Small intestine (tissue), 16 donors: ENCODE data around the gene FPGT. TPM values are rescaled to one million over a fixed set of nuclear protein-coding genes. Genes with fewer than 3 reads are reported as not detected.
"Not testable (repeated sequence)": the region's sequence is repeated elsewhere in the genome, so short reads cannot be mapped to it uniquely, and the experiment has no call there.

Experiments
- DNase-seq, 2 donors: peaks; one replicate each; pipeline versions ENCODE4 v3.0.0 to v3.0.0-alpha.2; 2013
- FAIRE-seq: peaks from 2 replicates; lab custom pipeline; 2012; peaks lifted over from hg19 to GRCh38; lab: Jason Lieb, UNC
- H3K27ac ChIP-seq, 3 donors: one replicate each; pipeline ENCODE4 v1.5.1; 2013; ENCODE audit warnings: low read length in 2 of 3, mild to moderate bottlenecking in 2 of 3, control low read depth in 1 of 3, inconsistent platforms in 1 of 3, low read depth in 1 of 3, moderate library complexity in 1 of 3
- H3K27me3 ChIP-seq, 3 donors: one replicate each; pipeline ENCODE4 v1.6.1; 2013; ENCODE audit warnings: low read length in 3 of 3, inconsistent platforms in 1 of 3; ENCODE audit not compliant: control insufficient read depth in 3 of 3, insufficient read depth in 3 of 3
- H3K36me3 ChIP-seq, 3 donors: one replicate each; pipeline ENCODE4 v1.6.1; 2013; ENCODE audit warnings: low read length in 3 of 3, inconsistent platforms in 1 of 3, low read depth in 1 of 3, mild to moderate bottlenecking in 1 of 3, moderate library complexity in 1 of 3; ENCODE audit not compliant: control insufficient read depth in 3 of 3, insufficient read depth in 2 of 3
- H3K4me1 ChIP-seq, 3 donors: one replicate each; pipeline ENCODE4 v1.6.1; 2013; ENCODE audit warnings: low read length in 2 of 3, inconsistent platforms in 1 of 3, low read depth in 1 of 3, mild to moderate bottlenecking in 1 of 3, moderate library complexity in 1 of 3; ENCODE audit not compliant: control insufficient read depth in 3 of 3, insufficient read depth in 2 of 3
- H3K4me3 ChIP-seq, 3 donors: one replicate each; pipeline ENCODE4 v1.5.1; 2013; ENCODE audit warnings: low read length in 3 of 3, control low read depth in 1 of 3, inconsistent platforms in 1 of 3, low read depth in 1 of 3, mild to moderate bottlenecking in 1 of 3, moderate library complexity in 1 of 3
- H3K9me3 ChIP-seq, 2 donors: one replicate each; pipeline ENCODE4 v1.6.1; 2013; ENCODE audit warnings: low read depth in 1 of 2, low read length in 1 of 2; ENCODE audit not compliant: control insufficient read depth in 2 of 2, insufficient read depth in 1 of 2
- WGBS, 3 donors: extraction: QIAGEN DNeasy Blood & Tissue Kit; methylation state at CpG; one replicate each; pipeline ENCODE4 v1.1.7; 2013; 5-methylcytosine and 5-hydroxymethylcytosine counted together
- long read RNA-seq, 10 donors: transcript quantifications; one replicate each; lab custom pipeline, GENCODE V29; 2026
- polyA plus RNA-seq, 4 donors: library from polyadenylated mRNA; stranded (reverse) in 3 of 4; unstranded in 1 of 4; fragments of 200-250 nt in 3 of 4; fragments of 120-200 nt in 1 of 4; gene quantifications; one replicate each; pipeline versions ENCODE4 v1.2.1 to v1.2.3, GENCODE V29; 2013
- donor health status: healthy with polysubstance abuse.
- donor health status: control.
- donor health status: control.
- donor health status: Bipolar disorder and iron deficiency.
- donor health status: healthy.

The FPGT gene
- 10 to 100 TPM in 2 of 4 donors, 1 to 10 TPM in 2; 6.8 to 21.8 (median 10.8) TPM for polyA plus RNA-seq
- long read RNA-seq, donor 1: 0 reads
- long read RNA-seq, donor 2, partial matches to known transcripts: 0 of 2 reads
- long read RNA-seq, donor 2, other reads (novel, unspliced or antisense): 0 of 2 reads
- long read RNA-seq, donor 3, transcript FPGT-202 (4 exons, 3,254 nt): major isoform, 6 of 6 reads
- long read RNA-seq, donor 3, partial matches to known transcripts: 0 of 6 reads
- long read RNA-seq, donor 3, other reads (novel, unspliced or antisense): 0 of 6 reads
- long read RNA-seq, donor 4: 0 reads
- long read RNA-seq, donor 5, partial matches to known transcripts: 0 of 1 reads
- long read RNA-seq, donor 5, other reads (novel, unspliced or antisense): 0 of 1 reads
- long read RNA-seq, donor 6, partial matches to known transcripts: 0 of 5 reads
- long read RNA-seq, donor 6, other reads (novel, unspliced or antisense): 0 of 5 reads
- long read RNA-seq, donor 7: 0 reads
- long read RNA-seq, donor 8, partial matches to known transcripts: 0 of 1 reads
- long read RNA-seq, donor 8, other reads (novel, unspliced or antisense): 0 of 1 reads
- long read RNA-seq, donor 9, partial matches to known transcripts: 0 of 2 reads
- long read RNA-seq, donor 9, other reads (novel, unspliced or antisense): 0 of 2 reads
- long read RNA-seq, donor 10, partial matches to known transcripts: 0 of 4 reads
- long read RNA-seq, donor 10, other reads (novel, unspliced or antisense): 0 of 4 reads

GRCh38 chr1:74197657-74198552 is at the start of gene FPGT, which contains the start of gene LRRIQ3:
Gene FPGT, plus strand, starts transcription at chr1:74198242. Its CDS starts 37 bp downstream, at chr1:74198279.
Gene LRRIQ3, minus strand, starts transcription at chr1:74198176. Its CDS starts 14,492 bp downstream, at chr1:74183684.
- DNase-seq: peak; percentile 95 to 98
- Histone ChIP-seq H3K27me3 (no peaks in the 10 kb centered on the region), H3K27ac (peak within 1 kb of the TSS; percentile 88 to 94 (median 89)), H3K9me3 (no peaks in the 10 kb centered on the region), H3K36me3 (peaks cover 0 to 2% (median 0%) of the 10 kb centered on the region in 3 donors), H3K4me1 (no peaks in the 10 kb centered on the region), H3K4me3 (peak within 1 kb of the TSS; percentile 55 to 74 (median 68))
- 2 to 4% (median 2%) methylated on average over 41 of the region's 41 CpGs for WGBS, 3 donors
- no peak for FAIRE-seq

GRCh38 chr1:74160046-74160445 is 38.0 kb upstream of the FPGT start:
- FAIRE-seq: no peak
- Histone ChIP-seq H3K27me3 (no peaks in the 10 kb centered on the region), H3K4me3 (no peak overlapping the region), H3K9me3 (no peaks in the 10 kb centered on the region), H3K4me1 (no peaks in the 10 kb centered on the region), H3K36me3 (no peaks in the 10 kb centered on the region), H3K27ac (no peak overlapping the region)
- no peak for DNase-seq
- 58 to 73% (median 72%) methylated on average over 2 of the region's 2 CpGs for WGBS, 3 donors

GRCh38 chr1:74161497-74161896 is 36.5 kb upstream of the FPGT start:
- Histone ChIP-seq H3K4me3 (no peak overlapping the region), H3K27me3 (no peaks in the 10 kb centered on the region), H3K4me1 (no peaks in the 10 kb centered on the region), H3K9me3 (no peaks in the 10 kb centered on the region), H3K36me3 (no peaks in the 10 kb centered on the region), H3K27ac (no peak overlapping the region)
- no peak for FAIRE-seq
- no peak for DNase-seq

GRCh38 chr1:74162333-74162732 is 35.7 kb upstream of the FPGT start:
- no peak for FAIRE-seq
- H3K4me3 ChIP-seq: no peak overlapping the region
- no peak overlapping the region for H3K27ac ChIP-seq
- no peaks in the 10 kb centered on the region for H3K4me1 ChIP-seq
- H3K27me3 ChIP-seq: no peaks in the 10 kb centered on the region
- no peaks in the 10 kb centered on the region for H3K9me3 ChIP-seq
- DNase-seq: no peak
- no peaks in the 10 kb centered on the region for H3K36me3 ChIP-seq
- 68 to 81% (median 71%) methylated on average over 5 of the region's 5 CpGs for WGBS, 3 donors

GRCh38 chr1:74174423-74174822 is 23.6 kb upstream of the FPGT start:
- FAIRE-seq, H3K27me3 ChIP-seq, H3K4me3 ChIP-seq, H3K4me1 ChIP-seq, H3K9me3 ChIP-seq, H3K27ac ChIP-seq, H3K36me3 ChIP-seq, DNase-seq: not testable (repeated sequence)
- 89 to 100% (median 94%) methylated on average over 1 of the region's 1 CpG for WGBS, 3 donors

GRCh38 chr1:74180490-74180889 is 17.6 kb upstream of the FPGT start:
- no peaks in the 10 kb centered on the region for H3K36me3 ChIP-seq
- no peaks in the 10 kb centered on the region for H3K27me3 ChIP-seq
- H3K9me3 ChIP-seq: peaks cover 0 to under 1% of the 10 kb centered on the region in 2 donors
- H3K4me3 ChIP-seq: no peak overlapping the region
- DNase-seq: no peak
- H3K4me1 ChIP-seq: no peaks in the 10 kb centered on the region
- no peak overlapping the region for H3K27ac ChIP-seq
- no peak for FAIRE-seq

GRCh38 chr1:74193908-74194307 is 4.1 kb upstream of the FPGT start:
- Histone ChIP-seq H3K4me1 (no peaks in the 10 kb centered on the region), H3K27me3 (no peaks in the 10 kb centered on the region), H3K4me3 (no peak overlapping the region), H3K27ac (no peak overlapping the region), H3K9me3 (no peaks in the 10 kb centered on the region), H3K36me3 (no peaks in the 10 kb centered on the region)
- FAIRE-seq (no peak), DNase-seq (no peak)
- WGBS, 3 donors: 65 to 74% (median 72%) methylated on average over 2 of the region's 2 CpGs

- no peak for FAIRE-seq
Observed at GRCh38 chr1:74195339-74195738, 2.7 kb upstream of the FPGT start.

More at GRCh38 chr1:74195339-74195738, 2.7 kb upstream of the FPGT start:
- no peaks in the 10 kb centered on the region for H3K4me1 ChIP-seq
- no peaks in the 10 kb centered on the region for H3K36me3 ChIP-seq
- H3K27ac ChIP-seq: no peak overlapping the region
- DNase-seq: no peak
- H3K4me3 ChIP-seq: no peak overlapping the region
- no peaks in the 10 kb centered on the region for H3K9me3 ChIP-seq
- no peaks in the 10 kb centered on the region for H3K27me3 ChIP-seq
